Middle frontal gyrus (tissue), 1 donor: ENCODE measurements around the gene PTPRE.
"Not testable (repeated sequence)": the region's sequence is repeated elsewhere in the genome, so short reads cannot be mapped to it uniquely, and the experiment has no call there.

Source experiments
- DNase-seq: peaks from one replicate; pipeline ENCODE4 v3.0.0-alpha.2; 2015; ENCODE audit warnings: low spot score; ENCODE audit errors: extremely low spot score

Gene PTPRE

GRCh38 chr10:128087884-128088709, 181.2 kb downstream of the PTPRE start:
- DNase-seq = no peak

GRCh38 chr10:128091636-128092210, 184.8 kb downstream of the PTPRE start:
- no peak for DNase-seq

GRCh38 chr10:128092454-128092853, 185.6 kb downstream of the PTPRE start:
- DNase-seq = no peak

- DNase-seq = not testable (repeated sequence)
Observed at GRCh38 chr10:128094596-128094995, 187.7 kb downstream of the PTPRE start.

- DNase-seq = no peak
Observed at GRCh38 chr10:128095027-128095752, 188.3 kb downstream of the PTPRE start.

- DNase-seq = no peak
Observed at GRCh38 chr10:128095753-128096469, 189.0 kb downstream of the PTPRE start.

- no peak for DNase-seq
Observed at GRCh38 chr10:128096486-128097199, 189.7 kb downstream of the PTPRE start.

- no peak for DNase-seq
Observed at GRCh38 chr10:128097783-128098182, 190.9 kb downstream of the PTPRE start.

- no peak for DNase-seq
Observed at GRCh38 chr10:128098631-128099030, 191.7 kb downstream of the PTPRE start.

GRCh38 chr10:128099901-128100300, 193.0 kb downstream of the PTPRE start:
- DNase-seq = no peak

GRCh38 chr10:128101901-128102300, 195.0 kb downstream of the PTPRE start:
- no peak for DNase-seq

GRCh38 chr10:128102480-128103228, 195.8 kb downstream of the PTPRE start:
- no peak for DNase-seq

- no peak for DNase-seq
Observed at GRCh38 chr10:128103229-128103714, 196.4 kb downstream of the PTPRE start.

GRCh38 chr10:128105383-128105782, 198.5 kb downstream of the PTPRE start:
- DNase-seq = no peak

- DNase-seq = no peak
Observed at GRCh38 chr10:128109707-128110106, 202.8 kb downstream of the PTPRE start.

- no peak for DNase-seq
Observed at GRCh38 chr10:128110339-128110738, 203.4 kb downstream of the PTPRE start.

GRCh38 chr10:128111696-128112095, 204.8 kb downstream of the PTPRE start:
- no peak for DNase-seq

GRCh38 chr10:128113026-128113425, 206.1 kb downstream of the PTPRE start:
- no peak for DNase-seq

- DNase-seq = no peak
Observed at GRCh38 chr10:128114901-128115300, 208.0 kb downstream of the PTPRE start.

GRCh38 chr10:128115356-128115755, 208.5 kb downstream of the PTPRE start:
- DNase-seq = no peak
